Type B pancreatic cell (in vitro differentiated cells): Measurements from ENCODE around the gene HOXA9. TPM values are rescaled to one million over a fixed set of nuclear protein-coding genes. Genes with fewer than 3 reads are reported as not detected.

Experiments used
- DNase-seq: peaks from one replicate; pipeline ENCODE4 v3.0.0; 2021; ENCODE audit warnings: mixed read lengths; ENCODE audit not compliant: unreplicated experiment; ENCODE audit errors: extremely low spot score
- H3K27ac Mint-ChIP-seq: 2 replicates; pipeline ENCODE4 v1.8.0; 2021; ENCODE audit warnings: mild to moderate bottlenecking, mixed read lengths
- H3K27me3 Mint-ChIP-seq: 2 replicates; pipeline ENCODE4 v1.8.0; 2021; ENCODE audit warnings: mixed read lengths
- H3K36me3 Mint-ChIP-seq: 2 replicates; pipeline ENCODE4 v1.8.0; 2021; ENCODE audit warnings: mixed read lengths
- H3K4me1 Mint-ChIP-seq: one replicate; pipeline ENCODE4 v1.8.0; 2021; ENCODE audit warnings: mixed read lengths; ENCODE audit not compliant: unreplicated experiment
- H3K4me3 Mint-ChIP-seq: 2 replicates; pipeline ENCODE4 v1.8.0; 2021; ENCODE audit warnings: mild to moderate bottlenecking, mixed read lengths
- H3K9me3 Mint-ChIP-seq: 2 replicates; pipeline ENCODE4 v1.8.0; 2021; ENCODE audit warnings: mixed read lengths
- total RNA-seq: library from RNA; stranded (reverse); gene quantifications from 2 replicates; pipeline ENCODE4 v1.2.1, GENCODE V29; 2021; ENCODE audit warnings: low replicate concordance
- TF ChIP-seq, protein P1 (sequence below): fragments of 200-600 bp; sonication (generic); conservative IDR thresholded peaks from 2 replicates; pipeline ENCODE4 v1.5.0; 2021; ENCODE audit warnings: antibody characterized with exemption, mild to moderate bottlenecking

HOXA9 gene
- total RNA-seq, 1 donor from 2014 or later = 4.1 TPM

DNA sequence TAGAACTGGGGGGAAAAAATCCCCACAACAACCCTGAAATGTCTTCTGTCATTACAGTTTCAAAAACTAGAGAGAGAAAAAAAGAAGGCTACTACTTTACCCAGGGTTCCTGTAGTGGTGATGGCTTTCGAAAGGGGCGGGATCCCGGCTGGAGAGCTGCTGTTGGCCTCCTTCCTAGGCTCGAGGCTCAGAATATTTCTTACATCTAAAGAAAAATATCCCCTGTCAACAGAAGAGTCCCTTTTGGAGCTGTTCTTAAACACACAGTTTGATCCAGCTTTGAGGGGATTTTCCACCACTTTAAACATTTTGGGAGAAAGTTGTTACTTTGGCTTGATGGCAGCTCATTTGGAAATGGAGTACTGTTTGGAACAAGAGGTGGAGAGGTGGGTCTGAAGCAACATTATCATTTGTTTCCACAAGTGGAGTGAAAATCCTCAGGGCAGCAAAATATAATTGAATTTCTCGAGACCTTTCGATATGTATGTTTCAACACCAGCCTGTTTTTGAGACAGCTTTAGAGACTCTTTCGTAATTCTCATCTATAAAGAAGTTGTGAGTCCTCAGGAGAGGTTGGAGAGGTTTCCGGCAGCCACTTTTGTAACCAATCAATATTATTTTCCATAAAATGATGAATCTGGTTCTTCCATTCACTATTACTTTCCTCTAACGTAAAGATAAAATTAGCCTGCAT is 29.5 kb upstream of the HOXA9 start:
- H3K36me3 Mint-ChIP-seq = no peaks in the 10 kb centered on the region
- H3K27ac Mint-ChIP-seq = no peak overlapping the region
- H3K4me1 Mint-ChIP-seq = no peaks in the 10 kb centered on the region

DNA sequence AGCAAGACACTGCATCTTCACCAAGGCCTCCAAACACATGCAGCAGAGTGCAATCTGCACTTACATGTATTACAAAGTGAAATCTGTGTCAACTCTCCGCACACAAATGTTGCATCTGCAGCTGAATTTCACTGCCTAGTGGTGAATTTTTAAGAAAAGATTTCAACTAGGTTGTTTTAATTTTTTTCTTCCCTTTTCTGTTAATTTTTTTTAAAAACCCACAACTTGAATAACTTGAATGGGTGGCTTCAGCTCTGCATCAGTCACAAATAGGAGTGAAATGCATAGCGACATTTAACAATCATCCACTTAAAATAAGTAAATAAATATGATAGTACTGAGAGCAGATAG is 28.6 kb upstream of the HOXA9 start:
- no peaks in the 10 kb centered on the region for H3K4me1 Mint-ChIP-seq
- peaks cover 98% of the 10 kb centered on the region for H3K27me3 Mint-ChIP-seq
- no peaks in the 10 kb centered on the region for H3K9me3 Mint-ChIP-seq
- no peak overlapping the region for H3K27ac Mint-ChIP-seq
- DNase-seq = no peak
- TF ChIP-seq, protein P1, sequence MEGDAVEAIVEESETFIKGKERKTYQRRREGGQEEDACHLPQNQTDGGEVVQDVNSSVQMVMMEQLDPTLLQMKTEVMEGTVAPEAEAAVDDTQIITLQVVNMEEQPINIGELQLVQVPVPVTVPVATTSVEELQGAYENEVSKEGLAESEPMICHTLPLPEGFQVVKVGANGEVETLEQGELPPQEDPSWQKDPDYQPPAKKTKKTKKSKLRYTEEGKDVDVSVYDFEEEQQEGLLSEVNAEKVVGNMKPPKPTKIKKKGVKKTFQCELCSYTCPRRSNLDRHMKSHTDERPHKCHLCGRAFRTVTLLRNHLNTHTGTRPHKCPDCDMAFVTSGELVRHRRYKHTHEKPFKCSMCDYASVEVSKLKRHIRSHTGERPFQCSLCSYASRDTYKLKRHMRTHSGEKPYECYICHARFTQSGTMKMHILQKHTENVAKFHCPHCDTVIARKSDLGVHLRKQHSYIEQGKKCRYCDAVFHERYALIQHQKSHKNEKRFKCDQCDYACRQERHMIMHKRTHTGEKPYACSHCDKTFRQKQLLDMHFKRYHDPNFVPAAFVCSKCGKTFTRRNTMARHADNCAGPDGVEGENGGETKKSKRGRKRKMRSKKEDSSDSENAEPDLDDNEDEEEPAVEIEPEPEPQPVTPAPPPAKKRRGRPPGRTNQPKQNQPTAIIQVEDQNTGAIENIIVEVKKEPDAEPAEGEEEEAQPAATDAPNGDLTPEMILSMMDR = no peak
- no peaks in the 10 kb centered on the region for H3K36me3 Mint-ChIP-seq
- H3K4me3 Mint-ChIP-seq = peak overlapping the region; percentile 59

More for the DNA sequence above, 29.5 kb upstream of the HOXA9 start:
- no peak for DNase-seq
- no peaks in the 10 kb centered on the region for H3K9me3 Mint-ChIP-seq
- no peak overlapping the region for H3K4me3 Mint-ChIP-seq
- peaks cover 95% of the 10 kb centered on the region for H3K27me3 Mint-ChIP-seq
- TF ChIP-seq, protein P1 = no peak

DNA sequence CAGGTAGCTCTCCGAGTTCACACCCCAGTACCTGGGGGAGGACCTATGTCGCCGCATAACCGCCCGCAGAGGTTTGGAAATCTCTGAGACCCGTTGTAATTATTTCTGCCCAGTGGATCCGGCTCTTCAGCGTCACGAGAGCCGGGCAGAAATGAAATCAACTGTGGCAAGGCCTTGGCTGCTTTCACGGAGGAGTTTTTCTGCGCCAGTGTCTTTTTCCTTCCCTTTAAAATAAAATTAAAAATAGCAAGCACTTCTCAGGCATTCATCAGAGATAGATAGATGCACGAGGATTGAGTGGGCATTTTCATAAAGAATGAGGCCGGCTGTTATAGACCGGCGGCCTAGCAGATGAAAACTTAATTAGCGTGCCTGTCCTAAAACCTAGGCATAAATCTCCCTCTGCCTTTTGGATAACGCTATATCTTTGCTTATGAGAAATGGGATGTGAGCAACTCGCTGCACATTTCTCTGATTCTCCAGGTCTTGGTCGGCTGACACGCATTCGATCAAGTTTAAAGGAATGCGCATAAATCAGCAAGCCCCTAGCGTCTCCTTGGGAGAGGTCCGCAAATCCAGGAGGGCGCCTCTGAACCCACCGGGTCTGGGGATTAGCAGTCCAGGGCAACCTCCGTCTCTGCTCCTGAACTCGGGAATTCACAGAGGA is 28.1 kb upstream of the HOXA9 start:
- H3K4me1 Mint-ChIP-seq = peaks cover 3% of the 10 kb centered on the region
- no peak overlapping the region for H3K27ac Mint-ChIP-seq
- peak; percentile 51 for DNase-seq
- peak overlapping the region; percentile 59 for H3K4me3 Mint-ChIP-seq
- H3K27me3 Mint-ChIP-seq = peaks cover 98% of the 10 kb centered on the region
- H3K9me3 Mint-ChIP-seq = no peaks in the 10 kb centered on the region
- TF ChIP-seq, protein P1 = no peak
- H3K36me3 Mint-ChIP-seq = no peaks in the 10 kb centered on the region

DNA sequence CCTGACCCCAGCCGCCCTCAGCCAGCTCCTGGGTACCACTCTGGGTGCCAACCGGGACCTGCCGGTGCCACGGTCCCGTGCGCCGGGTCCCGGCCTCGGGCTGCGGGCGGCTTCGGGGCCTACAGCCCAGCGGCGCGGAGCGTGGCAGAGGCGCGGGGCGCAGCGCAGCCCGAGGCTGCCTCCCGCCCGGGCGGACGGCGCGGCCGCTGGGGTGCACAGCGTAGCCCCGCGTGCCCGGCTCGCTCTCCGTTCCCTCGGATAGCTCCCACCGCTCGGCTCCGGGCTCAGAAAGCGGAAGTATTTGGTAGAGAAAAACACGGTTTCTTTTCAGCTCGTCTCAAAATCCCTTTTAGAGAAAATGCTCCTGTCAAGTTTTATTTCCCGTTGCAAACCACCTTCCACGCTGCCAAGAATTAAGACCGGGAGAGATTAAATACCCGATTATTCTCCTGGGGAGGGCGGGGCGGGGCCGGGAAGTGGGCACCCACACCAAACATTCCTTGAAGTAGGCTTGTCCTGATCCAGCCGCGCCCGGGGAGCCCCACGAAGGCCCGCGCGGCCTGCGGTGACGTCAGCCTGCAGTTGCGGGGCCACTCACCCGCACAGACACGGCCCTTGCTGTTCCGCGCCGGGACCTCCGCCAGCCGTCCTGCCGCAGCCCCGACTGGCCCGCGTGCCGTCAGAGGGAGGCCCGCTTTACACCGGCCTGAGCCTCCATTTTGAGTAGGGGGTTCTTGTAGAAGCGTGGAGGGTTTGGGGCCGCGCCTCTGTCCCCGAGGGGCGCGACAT is 27.4 kb upstream of the HOXA9 start:
- Mint-ChIP-seq H3K27me3 (peaks cover 98% of the 10 kb centered on the region), H3K4me3 (peak overlapping the region; percentile 66), H3K9me3 (no peaks in the 10 kb centered on the region), H3K4me1 (peaks cover 7% of the 10 kb centered on the region), H3K36me3 (no peaks in the 10 kb centered on the region), H3K27ac (no peak overlapping the region)
- TF ChIP-seq, protein P1 = no peak
- peak; percentile 70 for DNase-seq

DNA sequence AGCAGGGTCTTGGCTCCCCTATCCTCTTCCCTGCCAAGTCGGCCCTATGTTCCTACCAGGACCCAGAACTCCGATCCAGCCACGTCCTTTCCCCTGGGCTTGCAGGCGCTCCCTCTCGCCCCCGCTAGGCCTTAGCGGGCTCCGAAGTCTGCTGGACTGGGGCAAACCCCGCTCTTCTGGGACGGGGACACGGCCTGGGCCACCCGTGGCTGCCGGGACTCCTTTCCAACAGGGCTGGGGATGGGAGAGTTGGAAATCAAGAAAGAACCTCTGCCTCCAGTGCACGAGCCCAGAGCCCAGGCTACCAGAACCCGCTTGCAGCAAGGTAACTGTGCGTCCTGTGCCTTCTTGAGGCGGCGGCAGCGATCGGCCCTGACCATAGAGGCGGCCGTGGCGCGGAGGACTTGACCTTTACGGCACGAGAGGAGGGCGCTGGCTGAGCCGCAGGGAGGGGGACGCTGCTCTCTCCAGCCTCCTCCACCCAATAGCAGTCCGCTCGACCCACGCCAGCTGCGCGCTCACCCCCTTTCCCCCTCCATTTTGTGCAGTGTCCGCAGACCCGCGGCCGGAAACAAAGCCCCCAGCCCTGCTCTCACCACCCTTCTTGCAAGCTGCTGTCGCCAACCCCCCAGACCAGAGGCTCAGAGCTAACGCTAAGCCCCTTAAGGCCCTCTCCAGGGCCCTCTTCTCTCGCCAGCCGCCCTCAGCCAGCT is 26.7 kb upstream of the HOXA9 start:
- Mint-ChIP-seq H3K4me1 (peaks cover 7% of the 10 kb centered on the region), H3K9me3 (no peaks in the 10 kb centered on the region), H3K4me3 (peak overlapping the region; percentile 36), H3K36me3 (no peaks in the 10 kb centered on the region), H3K27me3 (peaks cover 98% of the 10 kb centered on the region), H3K27ac (no peak overlapping the region)
- TF ChIP-seq, protein P1 = no peak
- no peak for DNase-seq
